ENCODE measurements around the gene HMGN4.

- TF ChIP-seq, protein P1, sequence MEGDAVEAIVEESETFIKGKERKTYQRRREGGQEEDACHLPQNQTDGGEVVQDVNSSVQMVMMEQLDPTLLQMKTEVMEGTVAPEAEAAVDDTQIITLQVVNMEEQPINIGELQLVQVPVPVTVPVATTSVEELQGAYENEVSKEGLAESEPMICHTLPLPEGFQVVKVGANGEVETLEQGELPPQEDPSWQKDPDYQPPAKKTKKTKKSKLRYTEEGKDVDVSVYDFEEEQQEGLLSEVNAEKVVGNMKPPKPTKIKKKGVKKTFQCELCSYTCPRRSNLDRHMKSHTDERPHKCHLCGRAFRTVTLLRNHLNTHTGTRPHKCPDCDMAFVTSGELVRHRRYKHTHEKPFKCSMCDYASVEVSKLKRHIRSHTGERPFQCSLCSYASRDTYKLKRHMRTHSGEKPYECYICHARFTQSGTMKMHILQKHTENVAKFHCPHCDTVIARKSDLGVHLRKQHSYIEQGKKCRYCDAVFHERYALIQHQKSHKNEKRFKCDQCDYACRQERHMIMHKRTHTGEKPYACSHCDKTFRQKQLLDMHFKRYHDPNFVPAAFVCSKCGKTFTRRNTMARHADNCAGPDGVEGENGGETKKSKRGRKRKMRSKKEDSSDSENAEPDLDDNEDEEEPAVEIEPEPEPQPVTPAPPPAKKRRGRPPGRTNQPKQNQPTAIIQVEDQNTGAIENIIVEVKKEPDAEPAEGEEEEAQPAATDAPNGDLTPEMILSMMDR (IDR thresholded peaks at IDR 0.05), result no peak
- no peak for TF ChIP-seq POLR2A (IDR thresholded peaks at IDR 0.05)
Observed at GRCh38 chr6:26576407-26576843, 38.3 kb downstream of the HMGN4 start.

Data from tibial nerve (tissue), 3 donors.